ENCODE measurements around the gene GOLT1A. TPM values are rescaled to one million over a fixed set of nuclear protein-coding genes. Genes with fewer than 3 reads are reported as not detected.

The GOLT1A gene
- polyA plus RNA-seq, 3 donors from 2014 or later: not detected

Other genes with a start within 250 kb of the GOLT1A start
- 1 to 10 TPM in 2 of 3 donors, under 1 TPM in 1; 0.54 to 6.6 (median 2.2) TPM for gene SOX13, start 140.9 kb downstream of the GOLT1A start, polyA plus RNA-seq
- gene ETNK2, start 61.9 kb downstream of the GOLT1A start, polyA plus RNA-seq: 1 to 10 TPM; 1.4 to 4.8 (median 3.7) TPM
- gene REN, start 47.7 kb downstream of the GOLT1A start, polyA plus RNA-seq: not detected
- gene KISS1, start 17.5 kb downstream of the GOLT1A start, polyA plus RNA-seq: not detected
- gene PLEKHA6, start 145.9 kb upstream of the GOLT1A start, polyA plus RNA-seq: not detected
- 10 to 100 TPM; 13.5 to 23.0 (median 17.3) TPM for gene PPP1R15B, start 197.8 kb upstream of the GOLT1A start, polyA plus RNA-seq